CD4-positive, alpha-beta T cell treated with Interferon alpha-2 for 1 hour (primary cell): ENCODE data around the gene AHNAK.
A peak's percentile ranks its signal among the peaks of the same experiment; 100 is the strongest.

Source experiments
- DNase-seq, 2 donors: peaks; one replicate each; pipeline ENCODE4 v3.0.0-alpha.2; 2020 to 2022

The AHNAK gene

GRCh38 chr11:62400760-62401159 is 145.8 kb downstream of the AHNAK start:
- no peak for DNase-seq

DNA sequence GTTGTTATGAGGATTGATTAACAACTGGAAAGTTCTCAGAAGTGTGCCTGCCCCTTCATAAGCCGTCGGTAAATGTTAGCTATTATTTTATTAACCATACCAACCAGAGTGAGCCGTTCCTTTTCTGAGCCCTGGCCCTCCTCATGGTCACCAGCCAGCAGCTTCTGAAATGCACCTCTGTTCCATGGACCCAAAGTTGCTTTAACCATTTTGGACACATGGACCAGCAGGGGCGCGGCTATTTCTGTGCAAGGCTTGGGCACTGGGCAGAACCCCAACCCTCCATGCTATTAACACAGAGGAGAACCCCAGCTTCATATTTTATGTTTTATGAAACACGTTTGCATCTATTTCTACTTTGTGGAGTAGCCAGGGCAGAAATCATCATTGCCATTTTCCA is 146.3 kb downstream of the AHNAK start:
- DNase-seq = no peak

DNA sequence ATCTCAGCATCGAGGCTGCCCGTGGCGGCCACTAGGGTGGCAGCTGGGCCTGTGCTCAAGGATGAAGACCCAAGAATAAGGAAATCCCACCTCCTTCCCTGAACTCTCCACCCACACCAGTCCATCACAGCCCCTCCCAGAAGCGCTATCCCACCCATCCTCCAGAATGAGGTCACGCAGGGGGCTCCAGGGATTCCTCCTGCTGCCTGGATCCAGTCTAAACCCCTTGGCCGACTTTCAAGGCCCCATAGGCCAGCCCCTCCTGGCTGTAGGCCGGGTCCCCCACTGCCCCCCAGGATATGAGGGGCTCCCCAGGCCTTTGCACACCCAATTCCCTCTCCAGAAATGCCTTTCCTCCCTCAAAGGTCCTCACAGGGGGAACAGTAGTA is 146.7 kb downstream of the AHNAK start:
- no peak for DNase-seq

DNA sequence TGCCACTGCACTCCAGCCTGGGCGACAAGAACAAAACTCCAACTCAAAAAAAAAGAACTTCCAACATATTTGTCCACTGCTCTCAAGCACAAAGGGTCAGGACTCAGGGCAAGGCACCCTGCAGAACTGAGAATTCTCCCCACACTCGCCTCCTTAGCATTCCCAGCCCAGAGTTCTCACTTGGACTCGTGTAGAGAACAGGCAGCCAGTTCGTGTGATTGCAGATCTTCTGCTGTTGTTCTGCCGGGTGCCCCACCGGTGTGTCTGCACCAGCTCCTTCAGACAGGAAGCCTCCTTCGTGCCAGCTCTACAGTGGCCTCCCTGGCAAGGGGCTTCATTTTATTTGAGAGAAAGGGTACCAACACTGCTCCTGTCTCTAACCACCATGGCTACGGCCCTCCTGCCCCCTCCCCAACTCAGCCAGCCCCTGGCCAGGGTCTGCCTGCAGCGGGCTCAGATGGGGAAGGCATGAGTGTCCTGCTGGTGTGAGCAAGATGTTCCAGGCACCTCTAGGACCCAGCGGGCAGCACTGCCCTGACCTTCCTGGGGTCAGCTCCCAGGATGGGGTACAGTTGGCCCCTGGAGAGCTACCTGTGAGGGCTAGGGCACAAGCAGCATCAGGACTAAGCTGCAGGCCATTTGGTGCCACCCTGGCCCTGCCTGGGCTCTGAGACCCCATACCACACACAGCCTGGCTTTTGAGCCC is 147.3 kb downstream of the AHNAK start:
- no peak for DNase-seq

- no peak for DNase-seq
Measured at GRCh38 chr11:62398011-62398994, 148.3 kb downstream of the AHNAK start.

DNA sequence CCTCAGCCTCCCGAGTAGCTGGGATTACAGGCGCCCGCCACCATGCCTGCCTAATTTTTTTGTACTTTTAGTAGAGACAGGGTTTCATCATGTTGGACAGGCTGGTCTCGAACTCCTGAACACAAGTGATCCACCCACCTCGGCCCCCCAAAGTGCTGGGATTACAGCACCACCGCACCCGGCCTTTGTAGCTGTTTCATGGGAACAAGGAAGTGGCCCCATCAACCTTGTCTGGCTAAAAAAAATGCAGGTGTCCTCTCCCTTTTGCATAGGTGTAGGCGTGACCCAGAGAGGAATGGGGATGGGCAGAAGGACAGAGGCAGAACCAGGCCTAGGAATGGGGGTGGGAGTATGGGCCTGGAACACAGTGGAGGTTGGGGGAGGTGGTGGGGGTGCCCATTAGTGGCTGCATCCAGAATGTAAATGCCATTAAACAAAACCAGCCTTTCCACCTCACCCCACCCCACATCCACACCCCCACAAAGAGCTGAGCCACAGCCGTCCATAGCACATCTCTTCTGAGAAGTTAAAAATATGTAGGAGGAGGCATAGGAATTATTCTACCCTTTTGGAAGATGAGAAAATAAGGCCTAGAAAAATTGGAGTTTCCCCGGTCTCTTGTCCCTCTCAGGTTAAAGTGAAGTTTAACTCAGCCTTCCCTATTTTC is 150.6 kb downstream of the AHNAK start:
- no peak for DNase-seq

DNA sequence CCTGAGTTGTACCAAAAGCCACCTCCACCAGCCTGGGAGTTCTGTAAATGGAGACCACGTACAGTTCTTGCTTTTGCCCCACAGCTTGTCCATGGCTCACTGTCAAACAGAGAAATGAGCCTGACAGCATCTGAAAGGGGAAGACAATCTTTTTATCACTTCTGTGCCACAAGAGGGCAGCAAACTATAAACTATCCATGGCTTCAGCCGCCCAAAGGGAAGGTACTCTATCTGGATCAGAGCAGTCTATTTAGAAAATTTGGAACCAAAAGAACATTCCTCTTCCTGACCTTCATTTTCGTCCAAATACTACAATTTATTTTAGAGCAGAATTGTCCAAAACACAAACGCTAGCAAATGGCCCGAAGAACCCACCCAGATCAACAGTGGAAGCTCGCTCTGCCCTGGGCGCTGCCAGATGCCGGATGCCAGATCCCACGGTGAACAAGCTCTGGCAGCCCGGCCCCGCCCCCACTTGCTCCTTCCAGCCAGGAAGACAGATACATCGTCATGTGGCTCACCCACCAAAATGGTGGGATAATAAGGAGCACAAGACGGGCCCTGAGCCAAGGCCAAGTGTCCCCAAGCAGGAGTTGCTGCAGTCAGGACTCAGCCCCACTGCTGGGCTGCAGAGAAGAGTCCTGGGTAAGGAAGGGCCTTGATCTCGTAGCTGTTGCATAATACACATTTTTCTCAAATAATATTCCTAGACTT is 151.6 kb downstream of the AHNAK start:
- DNase-seq = peak; percentile 63 to 78

DNA sequence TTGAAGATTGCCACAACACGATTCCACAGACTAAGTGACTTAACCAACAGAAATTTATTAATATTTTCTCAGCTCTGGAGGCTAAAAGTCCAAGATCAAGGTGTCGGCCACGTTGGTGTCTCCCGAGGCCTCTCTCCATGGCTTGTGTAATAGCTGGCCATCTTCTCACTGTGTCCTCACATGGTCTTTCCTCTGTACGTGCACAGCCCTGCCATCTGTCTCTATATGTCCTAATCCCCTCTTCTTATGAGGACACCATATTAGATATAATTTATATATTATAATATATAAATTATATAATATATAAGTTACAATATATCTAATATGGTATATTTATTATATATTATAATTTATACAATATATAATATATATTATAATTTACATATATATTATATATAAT is 152.9 kb downstream of the AHNAK start:
- no peak for DNase-seq

DNA sequence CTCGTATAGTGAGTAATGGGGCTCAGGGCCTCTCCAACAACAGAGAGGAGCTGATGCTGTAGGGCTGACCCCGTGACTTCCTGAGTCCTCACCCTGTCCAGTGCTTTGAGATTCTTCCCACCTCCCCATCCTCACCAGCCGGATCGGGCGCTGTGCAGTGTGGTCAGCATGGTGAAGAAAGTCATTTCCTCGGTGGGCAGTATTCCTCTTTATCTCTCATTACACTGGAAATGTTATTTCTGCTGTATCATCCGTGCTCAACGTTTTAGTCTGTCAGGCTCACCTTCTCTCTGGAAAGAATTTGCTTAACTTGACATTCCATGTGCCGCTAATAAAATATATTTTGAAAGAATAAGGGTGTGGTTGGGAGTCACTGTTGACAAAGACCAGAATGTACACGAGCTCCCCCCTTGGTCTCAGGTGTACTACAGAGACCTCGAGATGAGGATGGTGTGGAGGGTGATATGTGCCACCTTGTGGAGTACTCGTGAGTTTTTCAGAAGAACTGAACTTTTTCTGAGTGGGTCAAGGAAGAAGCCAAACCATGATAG is 153.5 kb downstream of the AHNAK start:
- peak; percentile 28 to 58 for DNase-seq

- no peak for DNase-seq
Measured at GRCh38 chr11:62392506-62392905, 154.1 kb downstream of the AHNAK start.

- no peak for DNase-seq
Measured at GRCh38 chr11:62391642-62392425, 154.8 kb downstream of the AHNAK start.

DNA sequence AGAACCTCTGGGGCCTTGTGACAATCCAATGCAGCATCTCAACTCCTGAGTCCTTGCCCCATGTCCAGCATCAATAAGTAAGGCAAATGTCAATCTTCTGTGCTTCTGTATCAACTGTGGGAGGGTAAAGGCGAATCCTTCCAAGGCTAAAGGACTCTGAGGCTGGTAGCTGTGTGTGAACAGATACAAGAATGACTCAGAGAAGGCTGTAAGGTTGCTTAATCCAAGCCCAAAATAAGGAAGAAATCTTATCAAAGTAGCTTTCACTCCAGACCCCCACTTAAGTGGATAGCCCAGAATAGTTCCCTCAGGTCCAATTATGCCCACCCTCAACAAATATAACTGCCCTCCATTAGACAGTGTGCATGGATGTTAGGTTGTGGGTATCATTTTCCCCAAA is 155.9 kb downstream of the AHNAK start:
- no peak for DNase-seq

DNA sequence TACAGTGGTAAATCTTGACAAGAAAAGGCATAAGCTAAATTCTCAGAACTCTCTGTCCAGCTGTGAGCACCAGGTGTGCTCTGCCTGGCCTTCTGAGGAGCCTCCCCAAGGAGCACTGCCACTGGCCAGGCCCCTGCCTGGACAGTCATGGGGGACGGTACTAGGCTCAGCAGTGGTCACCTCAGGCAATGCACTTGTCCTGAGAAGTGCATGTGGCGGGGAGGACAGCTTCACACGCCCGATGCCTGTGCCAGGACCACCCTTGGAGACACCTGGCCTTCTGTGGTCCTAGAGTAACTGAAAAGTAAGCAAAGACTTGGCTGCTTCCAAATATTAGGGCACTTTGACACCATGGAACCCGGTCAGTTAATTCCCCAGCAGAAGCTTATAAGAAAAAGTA is 156.4 kb downstream of the AHNAK start:
- DNase-seq = no peak

- DNase-seq = no peak
Measured at GRCh38 chr11:62388999-62389398, 157.6 kb downstream of the AHNAK start.

- no peak for DNase-seq
Measured at GRCh38 chr11:62387381-62387780, 159.2 kb downstream of the AHNAK start.

DNA sequence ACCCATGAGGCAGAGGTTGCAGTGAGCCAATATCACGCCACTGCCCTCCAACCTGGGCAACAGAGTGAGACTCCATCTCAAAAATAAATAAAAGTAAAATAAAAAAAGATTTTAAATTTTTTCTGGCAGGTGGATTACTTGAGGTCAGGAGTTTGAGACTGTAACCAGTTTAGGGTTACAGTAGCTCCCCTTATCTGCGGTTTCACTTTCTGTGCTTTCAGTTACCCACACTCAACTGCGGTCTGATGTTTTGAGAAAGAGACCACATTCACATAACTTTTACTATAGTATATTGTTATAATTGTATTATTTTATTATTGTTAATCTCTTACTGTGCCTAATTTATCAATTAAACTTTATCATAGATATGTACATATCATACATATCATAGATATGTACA is 160.5 kb downstream of the AHNAK start:
- DNase-seq = peak in 1 of 2 donors; percentile 58

GRCh38 chr11:62383822-62384221 is 162.8 kb downstream of the AHNAK start:
- DNase-seq = no peak
